HepG2 (cell line): Measurements from ENCODE around the gene RERE. TPM values are rescaled to one million over a fixed set of nuclear protein-coding genes. Genes with fewer than 3 reads are reported as not detected.

Source experiments
- ADNP ChIP-seq: sonication (generic); formaldehyde crosslinking; IDR thresholded peaks from 2 replicates; pipeline ENCODE4 v1.4.0; 2020; ENCODE audit warnings: missing genetic modification reagents
- HDAC2 ChIP-seq: sonication (generic); formaldehyde crosslinking; IDR thresholded peaks from 2 replicates; pipeline ENCODE4 v1.4.0; 2020; ENCODE audit warnings: missing genetic modification reagents
- HNF4A ChIP-seq: sonication (generic); formaldehyde crosslinking; IDR thresholded peaks from 2 replicates; pipeline ENCODE4 v1.4.0; 2020; ENCODE audit warnings: missing genetic modification reagents
- IKZF4 ChIP-seq: sonication (generic); formaldehyde crosslinking; IDR thresholded peaks from 2 replicates; pipeline ENCODE4 v1.5.1; 2020; ENCODE audit warnings: borderline replicate concordance, mild to moderate bottlenecking, low read depth, missing genetic modification reagents; ENCODE audit errors: not compliant biosample characterization
- KLF6 ChIP-seq: IDR thresholded peaks from 2 replicates; pipeline ENCODE4 v1.8.0; 2016; ENCODE audit warnings: missing biosample characterization, missing genetic modification reagents
- PAXIP1 ChIP-seq: sonication (generic); formaldehyde crosslinking; conservative IDR thresholded peaks from 2 replicates; pipeline ENCODE4 v1.4.0; 2020; ENCODE audit warnings: mild to moderate bottlenecking, missing genetic modification reagents, moderate library complexity
- PITX1 ChIP-seq: sonication (generic); formaldehyde crosslinking; IDR thresholded peaks from 2 replicates; pipeline ENCODE4 v1.5.1; 2020; ENCODE audit warnings: mild to moderate bottlenecking, missing genetic modification reagents
- PRDM10 ChIP-seq: sonication (generic); formaldehyde crosslinking; IDR thresholded peaks from 2 replicates; pipeline ENCODE4 v1.4.0; 2020; ENCODE audit warnings: low read depth, missing genetic modification reagents
- STAG1 ChIP-seq: sonication (generic); formaldehyde crosslinking; IDR thresholded peaks from 2 replicates; pipeline ENCODE4 v1.4.0; 2020; ENCODE audit warnings: missing genetic modification reagents
- ZBTB20 ChIP-seq: sonication (generic); formaldehyde crosslinking; IDR thresholded peaks from 2 replicates; pipeline ENCODE4 v1.8.1; 2023; ENCODE audit warnings: missing genetic modification reagents, low read depth, mild to moderate bottlenecking, borderline replicate concordance
- ZFX ChIP-seq: sonication (generic); formaldehyde crosslinking; IDR thresholded peaks from 2 replicates; pipeline ENCODE4 v1.4.0; 2020; ENCODE audit warnings: mild to moderate bottlenecking, low read depth, missing genetic modification reagents, moderate library complexity
- ZNF34 ChIP-seq: sonication (generic); formaldehyde crosslinking; IDR thresholded peaks from 2 replicates; pipeline ENCODE4 v1.4.0; 2020; ENCODE audit warnings: mild to moderate bottlenecking, missing genetic modification reagents, borderline replicate concordance
- ZNF451 ChIP-seq: sonication (generic); formaldehyde crosslinking; IDR thresholded peaks from 2 replicates; pipeline ENCODE4 v1.5.0; 2020; ENCODE audit warnings: mild to moderate bottlenecking, missing genetic modification reagents
- ZNF484 ChIP-seq: sonication (generic); formaldehyde crosslinking; IDR thresholded peaks from 2 replicates; pipeline ENCODE4 v1.5.1; 2020; ENCODE audit warnings: mild to moderate bottlenecking, low read depth, missing genetic modification reagents, borderline replicate concordance
- ZNF614 ChIP-seq: IDR thresholded peaks from 2 replicates; pipeline ENCODE4 v1.6.1; 2018; ENCODE audit warnings: missing biosample characterization, missing genetic modification reagents, inconsistent platforms, borderline replicate concordance
- ZNF75D ChIP-seq: sonication (generic); formaldehyde crosslinking; IDR thresholded peaks from 2 replicates; pipeline ENCODE4 v1.8.1; 2023; ENCODE audit warnings: missing genetic modification reagents, mild to moderate bottlenecking, borderline replicate concordance
- ZXDC ChIP-seq: sonication (generic); formaldehyde crosslinking; IDR thresholded peaks from 2 replicates; pipeline ENCODE4 v1.5.0; 2020; ENCODE audit warnings: mild to moderate bottlenecking, missing genetic modification reagents
- polyA plus RNA-seq, 8 experiments: library from polyadenylated mRNA; depleted of rRNA in 3 of 8; stranded (reverse) in 7 of 8; unstranded in 1 of 8; fragments of >200 nt; fragmentation: Illumina TruSeq in 4 of 8; extraction: Trizol in 4 of 8; gene quantifications; 2 replicates each; pipeline versions ENCODE4 v1.2.1 to v1.2.3, GENCODE V29; 2011 to 2016; ENCODE audit warnings: low read depth in 4 of 8, missing spikeins in 1 of 8, mixed read lengths in 1 of 8; ENCODE audit not compliant: insufficient read depth in 1 of 8
- total RNA-seq, 5 experiments: library from RNA; depleted of rRNA; stranded (reverse); fragments of >200 nt; fragmentation: Illumina TruSeq; extraction: Trizol; gene quantifications; 2 replicates each; pipeline ENCODE4 v1.2.3, GENCODE V29; 2016; ENCODE audit warnings: low read depth in 1 of 5

The RERE gene
- total and polyA plus RNA-seq, 2 of the 13 experiments (the other 11 are each of a cell fraction or from before 2014, with no cell fraction given), result 18.3 to 21.9 TPM

DNA sequence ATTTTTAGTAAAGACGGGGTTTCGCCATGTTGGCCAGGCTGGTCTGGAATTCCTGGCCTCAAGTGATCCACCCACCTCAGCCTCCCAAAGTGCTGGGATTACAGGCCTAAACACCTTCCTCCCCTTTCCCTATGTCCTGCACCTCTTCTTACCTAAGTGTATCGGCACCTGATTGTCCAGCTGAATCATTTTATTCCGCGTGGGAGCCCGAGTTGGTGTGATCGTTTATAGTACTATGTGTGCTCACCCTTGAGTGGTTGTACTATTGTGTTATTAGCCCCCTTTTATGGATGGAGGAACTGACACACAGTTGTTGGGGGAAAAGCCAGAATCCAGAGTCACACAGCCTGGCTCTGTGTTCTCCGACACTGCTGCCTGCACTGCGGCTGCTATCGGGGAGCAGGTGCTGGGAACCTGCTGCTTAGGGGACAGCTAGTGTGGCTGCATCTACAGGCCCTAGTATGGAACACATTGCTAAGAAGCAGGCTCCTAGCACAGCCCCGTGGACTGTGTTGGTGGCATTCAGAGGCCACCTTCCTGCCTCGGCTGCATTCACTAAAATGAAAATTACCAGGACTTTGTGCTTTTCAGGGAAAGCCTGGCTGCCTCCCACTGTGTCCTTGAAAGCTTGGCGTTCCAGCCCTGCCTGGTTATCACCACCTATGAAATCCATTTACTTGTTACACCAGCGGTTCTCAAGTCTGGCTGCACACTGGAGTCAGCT lies 39.4 kb upstream of the RERE start (continued):
- TF ChIP-seq PAXIP1 (peak; percentile 36; the same call in 1 of the 2 replicates), ZXDC (CRISPR knock-in tag) (no peak), HNF4A (CRISPR knock-in tag) (peak; percentile 80), PITX1 (CRISPR knock-in tag) (0 out of 2 replicates have a peak, but pooled peaks have one; percentile 35), ZFX (CRISPR knock-in tag) (peak; percentile 34; the same call in 1 of the 2 replicates), ZNF451 (no peak; the same call in 1 of the 2 replicates), IKZF4 (no peak), ZNF34 (CRISPR knock-in tag) (no peak), HDAC2 (CRISPR knock-in tag) (peak; percentile 41; the same call in 1 of the 2 replicates), ADNP (CRISPR knock-in tag) (no peak), PRDM10 (CRISPR knock-in tag) (no peak), ZNF614 (CRISPR knock-in tag) (0 out of 2 replicates have a peak, but pooled peaks have one; percentile 20), KLF6 (no peak), ZNF75D (CRISPR knock-in tag) (no peak), STAG1 (CRISPR knock-in tag) (no peak), ZNF484 (CRISPR knock-in tag) (no peak), ZBTB20 (CRISPR knock-in tag) (0 out of 2 replicates have a peak, but pooled peaks have one; percentile 44)
